Measurements from ENCODE around the gene ZNF12.

GRCh38 chr7:6639627-6640026, 67.1 kb downstream of the ZNF12 start:
- TF ChIP-seq, protein P1, sequence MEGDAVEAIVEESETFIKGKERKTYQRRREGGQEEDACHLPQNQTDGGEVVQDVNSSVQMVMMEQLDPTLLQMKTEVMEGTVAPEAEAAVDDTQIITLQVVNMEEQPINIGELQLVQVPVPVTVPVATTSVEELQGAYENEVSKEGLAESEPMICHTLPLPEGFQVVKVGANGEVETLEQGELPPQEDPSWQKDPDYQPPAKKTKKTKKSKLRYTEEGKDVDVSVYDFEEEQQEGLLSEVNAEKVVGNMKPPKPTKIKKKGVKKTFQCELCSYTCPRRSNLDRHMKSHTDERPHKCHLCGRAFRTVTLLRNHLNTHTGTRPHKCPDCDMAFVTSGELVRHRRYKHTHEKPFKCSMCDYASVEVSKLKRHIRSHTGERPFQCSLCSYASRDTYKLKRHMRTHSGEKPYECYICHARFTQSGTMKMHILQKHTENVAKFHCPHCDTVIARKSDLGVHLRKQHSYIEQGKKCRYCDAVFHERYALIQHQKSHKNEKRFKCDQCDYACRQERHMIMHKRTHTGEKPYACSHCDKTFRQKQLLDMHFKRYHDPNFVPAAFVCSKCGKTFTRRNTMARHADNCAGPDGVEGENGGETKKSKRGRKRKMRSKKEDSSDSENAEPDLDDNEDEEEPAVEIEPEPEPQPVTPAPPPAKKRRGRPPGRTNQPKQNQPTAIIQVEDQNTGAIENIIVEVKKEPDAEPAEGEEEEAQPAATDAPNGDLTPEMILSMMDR (conservative IDR thresholded peaks at IDR 0.05; ENCODE audit: low read depth, low read length): no peak
- TF ChIP-seq EZH2 (IDR thresholded peaks at IDR 0.05; ENCODE audit: low read length, unreplicated experiment): no peak
